Choroid plexus epithelial cell (primary cell): ENCODE data around the gene AMN.

Experiments used
- DNase-seq: peaks from one replicate; pipeline ENCODE4 v3.0.0-alpha.2; 2010; ENCODE audit warnings: low read depth
- H3K4me3 ChIP-seq: 2 replicates; pipeline ENCODE4 v1.5.1; 2011; ENCODE audit warnings: low read depth, mild to moderate bottlenecking, control low read depth, low read length, moderate library complexity
- CTCF ChIP-seq: conservative IDR thresholded peaks from 2 replicates; pipeline ENCODE4 v1.5.1; 2011; ENCODE audit warnings: low read depth, mild to moderate bottlenecking, control low read depth, inconsistent platforms, low read length, moderate library complexity

Gene AMN

DNA sequence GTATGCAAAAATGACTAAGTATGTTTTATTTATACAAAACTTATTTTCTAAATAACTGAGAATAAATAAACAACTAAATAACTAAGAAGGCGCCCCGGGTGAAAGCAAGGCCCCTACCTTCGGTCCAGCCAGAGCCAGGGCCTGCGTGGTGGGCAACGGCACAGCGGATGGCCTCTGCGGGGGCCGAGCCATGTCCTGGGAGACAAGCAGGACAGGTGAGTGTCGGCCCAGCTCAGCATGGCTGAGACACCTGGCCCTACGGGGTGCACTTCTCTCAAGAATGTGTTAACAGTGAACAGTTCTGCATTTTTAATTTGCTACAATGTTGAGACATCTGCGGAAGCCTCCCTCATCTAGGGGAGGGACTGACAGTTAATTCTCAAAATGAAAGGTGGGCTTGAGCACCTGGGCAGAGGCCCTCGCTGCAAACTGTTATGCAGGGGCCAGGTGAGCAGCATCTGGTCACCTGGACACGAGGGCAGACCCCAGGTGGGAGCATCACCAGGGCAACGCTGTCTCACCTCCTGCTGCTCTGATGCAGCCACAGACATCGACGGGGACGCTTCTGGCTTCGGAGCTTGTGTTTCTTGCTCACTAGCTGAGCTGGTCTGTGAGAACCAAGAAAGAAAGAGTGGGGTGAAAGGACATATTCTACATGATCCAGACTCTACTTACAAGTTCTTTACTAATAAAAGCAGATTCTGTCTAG is 31.8 kb downstream of the AMN start:
- DNase-seq, result no peak
- H3K4me3 ChIP-seq, result no peak overlapping the region
- TF ChIP-seq CTCF, result no peak

GRCh38 chr14:102955636-102956408 is 33.4 kb downstream of the AMN start:
- no peak for TF ChIP-seq CTCF
- no peak for DNase-seq
- no peak overlapping the region for H3K4me3 ChIP-seq

DNA sequence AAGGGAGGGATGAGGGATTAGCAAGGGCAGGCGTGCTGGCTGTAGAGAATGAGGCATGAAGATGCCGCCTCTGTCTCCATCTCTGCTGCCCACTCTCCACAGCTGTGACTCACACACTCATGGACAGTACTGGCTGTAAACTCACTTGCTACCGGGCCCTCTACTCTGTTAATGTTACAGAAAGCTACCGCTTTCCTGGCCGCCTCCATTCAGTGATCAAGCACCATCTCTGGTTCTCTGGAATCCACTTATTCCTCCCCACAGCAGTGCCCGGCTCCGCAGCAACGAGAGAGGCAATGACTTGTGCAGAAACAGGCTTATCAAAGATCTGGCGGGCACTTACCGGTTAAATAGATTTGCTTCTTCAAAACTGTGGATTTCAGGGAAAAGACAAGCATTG is 34.8 kb downstream of the AMN start:
- H3K4me3 ChIP-seq, result no peak overlapping the region
- TF ChIP-seq CTCF, result no peak
- DNase-seq, result no peak

DNA sequence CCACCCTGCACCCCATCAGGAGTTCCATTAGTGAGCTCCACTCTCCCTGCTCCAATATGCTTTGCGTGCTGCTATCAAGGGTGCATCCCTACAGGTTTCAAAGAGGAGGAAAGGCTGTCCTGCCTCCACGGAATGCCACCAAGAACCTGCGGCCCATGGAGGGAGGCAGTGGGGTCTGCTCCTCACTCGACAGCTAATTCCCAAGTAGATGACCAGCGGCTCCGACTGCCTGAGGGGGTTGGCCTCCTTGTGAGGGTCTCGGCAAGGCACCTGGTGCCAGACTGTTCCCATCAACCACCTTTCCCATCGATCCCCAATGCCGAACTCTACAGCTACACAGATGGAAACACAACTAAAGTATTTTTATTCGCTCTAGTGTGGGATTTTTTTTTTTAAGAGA is 36.0 kb downstream of the AMN start:
- DNase-seq, result no peak
- H3K4me3 ChIP-seq, result no peak overlapping the region
- TF ChIP-seq CTCF, result no peak

GRCh38 chr14:102962111-102962627 is 39.7 kb downstream of the AMN start:
- H3K4me3 ChIP-seq, result no peak overlapping the region

GRCh38 chr14:102964152-102964730 is 41.8 kb downstream of the AMN start:
- no peak for TF ChIP-seq CTCF
- DNase-seq, result no peak

More at GRCh38 chr14:102962111-102962627, 39.7 kb downstream of the AMN start:
- TF ChIP-seq CTCF, result no peak
- no peak for DNase-seq

More at GRCh38 chr14:102964152-102964730, 41.8 kb downstream of the AMN start:
- H3K4me3 ChIP-seq, result no peak overlapping the region
